HG02840 (cell line): Measurements from ENCODE around the gene VAT1L.

Source experiments
- ATAC-seq: cut with Tn5 transposase; IDR thresholded peaks from one replicate; pipeline ENCODE4 v1.9.1; 2021; ENCODE audit warnings: mild to moderate bottlenecking, moderate library complexity, moderate number of reproducible peaks; ENCODE audit not compliant: unreplicated experiment, low FRiP score

Gene VAT1L

GRCh38 chr16:77780378-77780837 is 8.0 kb upstream of the VAT1L start:
- no peak for ATAC-seq

GRCh38 chr16:77781091-77781490 is 7.3 kb upstream of the VAT1L start:
- no peak for ATAC-seq

GRCh38 chr16:77782694-77783093 is 5.7 kb upstream of the VAT1L start:
- ATAC-seq: no peak

GRCh38 chr16:77784441-77785372 is 3.7 kb upstream of the VAT1L start:
- ATAC-seq: no peak

- no peak for ATAC-seq
Measured at GRCh38 chr16:77785373-77785764, 3.0 kb upstream of the VAT1L start.

GRCh38 chr16:77786186-77786847 is 2.0 kb upstream of the VAT1L start:
- no peak for ATAC-seq

GRCh38 chr16:77787452-77787851 is 912 bp upstream of the VAT1L start:
- ATAC-seq: no peak

GRCh38 chr16:77789085-77790008 is 983 bp downstream of the VAT1L start:
- ATAC-seq: no peak

- no peak for ATAC-seq
Measured at GRCh38 chr16:77790009-77790372, 1.6 kb downstream of the VAT1L start.

GRCh38 chr16:77790912-77791311 is 2.5 kb downstream of the VAT1L start:
- no peak for ATAC-seq

GRCh38 chr16:77793417-77793816 is 5.1 kb downstream of the VAT1L start:
- no peak for ATAC-seq

- no peak for ATAC-seq
Measured at GRCh38 chr16:77794586-77794985, 6.2 kb downstream of the VAT1L start.

GRCh38 chr16:77801817-77802216 is 13.5 kb downstream of the VAT1L start:
- ATAC-seq: no peak

GRCh38 chr16:77805398-77805797 is 17.0 kb downstream of the VAT1L start:
- no peak for ATAC-seq

GRCh38 chr16:77807021-77807420 is 18.7 kb downstream of the VAT1L start:
- ATAC-seq: no peak

GRCh38 chr16:77812856-77813500 is 24.6 kb downstream of the VAT1L start:
- no peak for ATAC-seq

- ATAC-seq: no peak
Measured at GRCh38 chr16:77816293-77816692, 27.9 kb downstream of the VAT1L start.

GRCh38 chr16:77820340-77820739 is 32.0 kb downstream of the VAT1L start:
- ATAC-seq: no peak

- no peak for ATAC-seq
Measured at GRCh38 chr16:77822661-77823060, 34.3 kb downstream of the VAT1L start.

GRCh38 chr16:77823067-77823466 is 34.7 kb downstream of the VAT1L start:
- no peak for ATAC-seq
